GM18909 (cell line): ENCODE data around the gene TMEM132C.

Source experiments
- ATAC-seq: cut with Tn5 transposase; IDR thresholded peaks from one replicate; pipeline ENCODE4 v1.9.1; 2021; ENCODE audit warnings: mild to moderate bottlenecking; ENCODE audit not compliant: unreplicated experiment, poor library complexity

TMEM132C gene

GRCh38 chr12:128543971-128544370, 277.0 kb downstream of the TMEM132C start:
- ATAC-seq: no peak

GRCh38 chr12:128548949-128549348, 282.0 kb downstream of the TMEM132C start:
- no peak for ATAC-seq

GRCh38 chr12:128549601-128550218, 282.7 kb downstream of the TMEM132C start:
- no peak for ATAC-seq

- no peak for ATAC-seq
Measured at GRCh38 chr12:128551266-128551665, 284.3 kb downstream of the TMEM132C start.

- ATAC-seq: no peak
Measured at GRCh38 chr12:128554546-128555304, 287.8 kb downstream of the TMEM132C start.

DNA sequence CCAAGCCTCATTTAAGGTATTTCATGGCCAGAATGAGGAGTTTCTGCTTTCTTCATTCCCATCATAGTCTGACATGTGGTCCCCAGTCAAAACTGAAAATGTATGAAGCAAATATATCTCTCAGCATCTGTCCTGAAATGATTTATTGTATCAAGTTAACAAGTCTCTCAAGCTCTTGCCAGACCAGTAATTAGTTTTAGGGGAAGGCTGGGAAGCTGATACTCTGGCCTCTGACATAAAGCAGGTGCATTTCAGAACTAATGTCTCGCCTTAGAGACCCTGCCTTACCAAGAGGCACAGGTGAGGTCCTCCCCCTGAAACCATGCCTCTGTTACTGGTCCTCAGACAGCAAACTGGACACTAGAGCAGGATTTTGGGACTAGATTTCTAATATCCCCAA, 290.3 kb downstream of the TMEM132C start:
- no peak for ATAC-seq

GRCh38 chr12:128564956-128565355, 298.0 kb downstream of the TMEM132C start:
- ATAC-seq: no peak

- ATAC-seq: no peak
Measured at GRCh38 chr12:128567730-128568129, 300.8 kb downstream of the TMEM132C start.

DNA sequence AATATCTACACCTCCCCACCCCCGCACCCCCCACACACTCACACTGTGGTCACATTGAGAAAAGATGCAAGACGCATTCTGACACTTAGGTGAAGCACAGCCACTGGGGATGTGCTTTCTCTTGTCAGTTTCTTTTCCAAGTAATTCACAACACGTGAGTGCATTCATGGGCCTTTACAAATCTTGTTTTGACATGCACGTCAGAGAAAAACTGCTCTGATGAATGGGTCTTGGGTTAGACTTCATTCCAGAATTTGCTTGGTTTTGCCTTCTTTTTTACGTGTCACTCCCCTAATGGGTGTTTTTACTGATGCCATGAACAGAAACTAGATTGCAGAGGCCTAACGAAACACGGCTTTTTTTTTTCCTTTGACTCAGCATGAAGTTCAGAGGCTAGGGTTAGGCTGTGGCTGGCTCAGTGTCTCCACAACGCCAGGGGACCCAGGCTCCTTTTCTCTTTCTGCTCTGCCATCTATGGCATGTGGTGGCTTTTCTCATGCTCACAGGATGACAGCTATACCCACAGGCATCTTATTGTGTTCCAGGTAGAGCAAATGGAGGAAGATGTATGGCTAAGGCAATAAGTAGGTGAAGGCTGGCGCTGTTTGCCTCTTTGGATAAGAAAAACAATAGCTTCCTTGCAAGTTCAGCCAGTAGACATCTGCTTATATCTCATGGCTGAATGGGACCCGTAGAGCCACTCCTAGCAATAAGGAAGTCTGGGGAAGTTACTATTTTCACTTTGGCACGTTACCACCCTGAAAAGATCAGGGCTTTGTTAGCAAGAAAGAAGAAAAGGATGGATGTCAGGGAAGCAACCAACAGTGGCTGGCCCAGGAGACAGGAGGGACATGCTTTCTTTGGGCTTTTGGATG, 303.5 kb downstream of the TMEM132C start:
- peak; percentile 77 for ATAC-seq

- peak; percentile 34 for ATAC-seq
Measured at GRCh38 chr12:128571906-128572810, 305.2 kb downstream of the TMEM132C start.

- no peak for ATAC-seq
Measured at GRCh38 chr12:128573907-128574306, 306.9 kb downstream of the TMEM132C start.

DNA sequence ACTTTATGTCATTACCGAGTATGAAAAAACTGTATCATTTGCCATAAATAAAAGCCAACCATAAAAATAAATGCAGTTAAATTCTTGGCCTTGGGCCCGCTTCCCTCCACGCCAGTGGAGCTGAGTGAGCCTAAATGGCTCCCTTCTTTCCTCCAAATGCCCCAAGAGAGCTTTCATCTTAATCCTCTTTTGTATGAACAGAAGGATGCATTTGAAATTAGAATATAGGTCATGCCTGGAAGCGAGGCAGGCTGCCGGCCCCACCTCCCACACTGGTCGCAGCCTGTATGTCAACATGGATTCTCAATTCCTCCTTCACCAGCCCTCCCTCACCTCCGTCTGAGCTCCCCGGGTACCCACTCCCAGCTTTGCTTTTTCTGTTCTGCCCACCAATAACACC, 311.1 kb downstream of the TMEM132C start:
- ATAC-seq: no peak

DNA sequence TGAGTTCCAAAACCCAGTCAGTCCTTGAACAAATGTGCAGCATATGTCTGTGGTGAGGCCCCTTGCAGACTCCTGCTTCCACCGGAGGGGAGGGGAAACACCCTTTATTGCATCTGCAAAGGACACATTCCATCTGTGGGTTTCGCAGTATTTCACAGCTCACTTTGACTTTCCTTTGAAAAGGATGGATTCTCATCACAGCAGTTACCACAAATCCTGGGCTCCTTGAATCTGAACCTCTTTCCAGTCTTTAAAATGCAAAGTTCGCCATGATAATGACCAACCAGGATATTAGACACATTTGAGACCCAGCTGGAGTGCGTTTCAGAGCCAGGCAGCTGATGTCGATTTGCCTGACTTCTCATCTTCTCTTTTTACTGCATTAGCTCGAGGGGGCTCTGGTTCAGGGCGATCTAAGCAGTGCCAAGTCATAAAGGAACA, 314.4 kb downstream of the TMEM132C start:
- ATAC-seq: no peak

DNA sequence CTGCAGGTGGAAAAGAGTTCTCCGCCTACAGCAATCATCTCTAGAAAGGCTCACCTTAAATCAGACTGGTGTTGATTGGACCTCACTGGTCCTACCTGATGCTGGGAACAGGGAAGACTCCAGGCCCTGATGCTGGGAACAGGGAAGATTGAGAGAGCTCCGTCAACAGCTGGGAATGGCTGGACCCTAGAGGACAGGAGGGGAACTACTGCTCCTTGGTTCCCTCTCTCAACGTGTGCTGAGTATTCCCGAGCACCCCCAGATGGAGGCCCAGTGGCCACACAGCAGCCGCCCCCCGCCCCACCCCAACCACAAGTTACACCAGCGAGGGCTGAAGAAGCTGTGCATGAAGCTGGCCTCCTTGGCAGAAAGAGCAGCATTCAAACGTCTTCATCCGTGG, 316.5 kb downstream of the TMEM132C start:
- ATAC-seq: no peak

GRCh38 chr12:128586451-128587029, 319.6 kb downstream of the TMEM132C start:
- ATAC-seq: no peak

DNA sequence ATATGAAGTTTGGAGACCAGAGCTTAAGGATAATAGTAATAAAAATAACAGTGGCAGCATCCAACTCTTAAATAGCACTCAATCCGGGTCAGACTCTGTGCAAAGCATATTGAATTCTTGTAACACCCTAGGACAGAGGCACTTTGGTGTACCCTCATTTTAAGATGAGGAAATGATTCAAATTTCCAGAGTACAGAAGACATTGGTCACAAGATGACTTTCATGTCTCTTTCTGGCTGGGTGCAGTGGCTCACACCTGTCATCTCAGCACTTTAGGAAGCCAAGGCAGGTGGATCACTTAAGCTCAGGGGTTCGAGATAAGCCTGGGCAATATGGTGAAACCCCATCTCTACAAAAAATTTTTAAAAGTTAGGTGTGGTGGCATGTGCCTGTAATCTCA, 320.9 kb downstream of the TMEM132C start:
- ATAC-seq: no peak

DNA sequence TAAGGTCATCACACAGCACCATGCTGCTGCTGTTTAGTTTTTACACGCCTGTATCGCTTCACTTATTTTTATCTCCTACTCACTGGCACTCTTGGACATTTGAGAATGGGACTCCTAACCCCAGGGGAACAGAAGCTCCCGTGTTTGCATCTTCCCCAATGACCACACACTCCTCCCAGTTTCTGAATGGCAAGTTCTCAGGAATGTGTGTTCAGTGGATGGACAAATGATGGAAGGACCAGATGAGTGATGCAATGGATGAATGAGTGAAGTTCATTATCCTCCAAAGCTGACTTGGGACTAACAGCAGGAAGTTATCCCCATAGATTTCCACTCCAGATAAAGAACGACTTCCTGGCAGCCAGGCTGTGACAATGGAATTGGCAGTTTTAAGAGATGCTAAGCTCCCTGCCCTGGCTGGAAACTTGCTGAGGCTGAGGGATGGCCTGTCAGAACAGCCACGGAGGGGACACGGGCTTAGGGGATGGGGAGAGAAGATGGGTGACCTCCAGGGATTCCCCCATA, 325.3 kb downstream of the TMEM132C start:
- no peak for ATAC-seq

DNA sequence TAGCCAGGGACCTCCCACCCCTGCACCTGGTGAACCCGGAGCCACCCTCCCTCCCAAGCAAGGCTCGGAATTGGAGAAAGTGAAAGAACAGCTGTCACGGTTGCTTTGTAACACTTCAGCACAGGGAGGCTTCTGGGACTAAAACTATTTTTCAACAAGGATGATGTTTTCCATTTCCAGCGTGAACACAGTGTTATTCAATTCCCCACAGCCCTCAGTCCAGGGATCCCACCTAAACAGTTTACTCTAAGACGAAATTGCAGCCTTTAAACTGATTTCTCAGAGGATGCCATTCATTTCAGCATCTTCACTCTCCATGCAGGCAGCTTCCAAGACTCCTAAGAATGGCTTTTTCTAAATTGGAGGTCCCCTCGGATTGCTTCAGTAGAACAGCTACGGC, 327.6 kb downstream of the TMEM132C start:
- no peak for ATAC-seq

GRCh38 chr12:128595609-128596008, 328.6 kb downstream of the TMEM132C start:
- ATAC-seq: no peak
